Activated CD4-positive, alpha-beta T cell treated with anti-CD3 and anti-CD28 coated beads, Interleukin-10, Interleukin-2, amounts not matched to agents 100 ng/mL and 50 ng/mL, durations not matched to agents 16 hours and 8 hours (primary cell): Measurements from ENCODE around the gene BAHCC1.
A peak's percentile ranks its signal among the peaks of the same experiment; 100 is the strongest.

Source experiments
- DNase-seq: peaks from one replicate; pipeline ENCODE4 v3.0.0-alpha.2; 2020

BAHCC1 gene

DNA sequence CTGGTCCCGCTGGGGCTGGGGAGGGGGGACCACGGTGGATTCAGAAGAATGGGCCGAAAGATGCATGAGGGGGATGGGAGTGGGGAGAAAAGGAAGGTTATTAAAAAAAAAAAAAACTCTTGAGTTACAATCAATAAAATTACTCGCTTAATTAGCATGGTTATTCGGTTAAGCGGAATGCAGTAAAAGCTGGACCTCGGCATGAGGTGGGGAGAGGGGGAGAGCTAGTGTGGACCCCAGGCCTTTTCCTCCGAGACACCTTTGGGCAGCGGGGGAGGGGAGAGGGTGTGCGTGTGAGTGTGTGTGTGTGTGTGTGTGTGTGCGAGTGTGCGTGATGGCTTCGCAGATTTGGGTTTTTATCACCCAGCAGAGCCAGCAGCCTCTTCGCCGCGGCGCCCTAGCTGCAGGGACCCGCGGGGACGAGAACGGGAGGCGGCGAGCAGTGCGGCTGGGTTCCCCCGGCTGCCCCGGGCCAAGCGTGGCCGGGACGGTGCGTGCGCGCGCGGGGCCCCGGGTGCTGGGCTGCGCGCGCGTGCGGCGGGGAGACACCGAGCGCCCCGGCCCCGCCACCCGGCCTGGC lies 3.7 kb downstream of the BAHCC1 start:
- DNase-seq: no peak

GRCh38 chr17:81399481-81400153 lies 4.4 kb downstream of the BAHCC1 start:
- no peak for DNase-seq

GRCh38 chr17:81400154-81400977 lies 5.1 kb downstream of the BAHCC1 start:
- no peak for DNase-seq

- DNase-seq: no peak
Observed at GRCh38 chr17:81400996-81401722, 5.9 kb downstream of the BAHCC1 start.

- DNase-seq: no peak
Observed at GRCh38 chr17:81401723-81402529, 6.7 kb downstream of the BAHCC1 start.

GRCh38 chr17:81402530-81402941 lies 7.3 kb downstream of the BAHCC1 start:
- no peak for DNase-seq

GRCh38 chr17:81402981-81403467 lies 7.8 kb downstream of the BAHCC1 start:
- no peak for DNase-seq

- DNase-seq: no peak
Observed at GRCh38 chr17:81403671-81404534, 8.6 kb downstream of the BAHCC1 start.

DNA sequence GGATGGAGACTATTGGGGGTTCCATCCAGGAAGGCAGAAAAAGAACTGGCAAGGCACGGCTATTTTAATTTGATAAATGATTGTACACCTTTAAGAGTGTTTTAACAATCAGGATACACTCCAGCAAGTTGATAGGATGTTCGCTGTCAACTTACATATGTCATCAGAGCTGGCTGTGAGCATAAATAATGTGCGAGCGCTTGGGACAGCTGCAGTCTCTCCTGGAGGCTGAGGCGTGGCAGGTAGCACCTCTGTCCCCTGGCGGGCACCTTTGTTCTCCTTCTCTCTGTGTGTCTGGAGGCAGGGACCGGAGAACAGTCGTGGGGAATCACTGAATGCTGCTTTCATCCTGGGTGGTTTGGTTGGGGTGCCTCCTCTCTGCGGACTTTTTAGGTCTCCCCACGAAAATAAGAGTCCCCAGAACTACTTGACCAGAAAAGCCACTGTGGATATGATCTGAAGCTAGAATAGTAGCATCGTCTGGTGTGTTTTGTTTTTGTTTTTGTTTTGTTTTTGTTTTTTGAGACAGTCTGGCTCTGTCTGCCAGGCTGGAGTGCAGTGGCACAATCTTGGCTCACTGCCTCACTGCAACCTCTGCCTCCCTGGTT lies 9.4 kb downstream of the BAHCC1 start:
- no peak for DNase-seq

DNA sequence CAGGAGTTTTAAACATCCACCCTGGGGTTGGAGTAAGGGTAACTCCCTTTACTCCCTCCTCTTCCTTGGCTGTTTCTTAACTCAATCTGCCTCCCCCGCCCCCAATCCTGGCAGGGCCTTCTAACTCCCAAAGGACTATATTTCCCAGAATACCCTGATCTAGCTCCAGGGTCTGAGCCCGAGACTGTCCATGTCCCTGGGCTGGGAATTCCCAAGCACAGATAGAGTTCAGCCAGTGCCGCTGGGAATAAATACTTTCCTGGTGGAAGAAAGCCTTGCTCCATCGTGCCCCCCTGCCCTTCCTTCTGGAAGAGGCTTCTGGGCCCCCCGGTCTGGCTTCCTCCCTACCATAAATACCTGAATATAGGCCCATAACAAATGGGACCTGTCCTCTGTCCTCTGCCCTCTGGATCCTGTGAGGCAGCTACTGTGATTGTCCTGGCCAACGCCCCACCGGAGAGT lies 10.2 kb downstream of the BAHCC1 start:
- DNase-seq: no peak

DNA sequence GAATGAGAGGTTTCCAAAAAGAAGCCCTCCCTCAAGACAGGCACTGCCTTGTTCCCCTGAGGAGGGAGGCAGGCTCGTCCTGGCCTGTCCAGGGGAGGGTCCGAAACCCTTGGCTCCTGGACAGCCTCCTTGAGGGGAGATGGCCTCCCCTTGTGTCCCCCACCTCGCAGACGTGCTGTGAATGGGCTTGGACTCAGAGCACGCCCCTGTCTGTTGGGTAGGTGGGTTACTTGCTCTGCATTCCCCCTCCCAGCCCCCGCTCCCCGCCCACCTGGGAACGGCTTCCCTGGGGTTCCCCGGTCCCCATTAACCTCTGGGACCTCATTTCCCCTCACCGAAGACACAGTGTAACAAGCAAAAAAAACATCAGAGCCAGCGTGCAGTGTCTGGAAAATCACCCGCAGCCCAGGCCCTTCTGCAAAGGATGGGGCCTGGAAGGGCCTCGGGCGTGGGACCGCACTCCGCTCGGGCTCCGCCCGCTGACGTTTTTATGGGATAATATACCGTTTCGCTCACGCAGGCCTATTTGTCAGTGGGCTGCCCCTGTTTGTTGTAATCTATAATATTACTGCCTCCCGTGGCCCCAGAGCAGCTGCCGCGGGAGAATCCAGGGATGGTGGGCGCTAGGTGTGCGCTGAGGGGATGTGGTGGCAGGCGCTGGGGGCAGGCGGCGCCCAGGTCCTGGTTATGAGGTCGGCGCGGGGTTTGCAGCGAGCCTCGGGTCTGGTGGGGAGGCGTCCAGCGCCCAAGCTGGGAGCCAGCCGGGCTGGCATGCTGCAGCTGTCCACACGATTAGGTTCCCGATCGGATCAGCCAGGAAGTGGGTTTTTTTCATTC lies 11.1 kb downstream of the BAHCC1 start:
- DNase-seq: no peak

- DNase-seq: no peak
Observed at GRCh38 chr17:81408049-81408448, 12.8 kb downstream of the BAHCC1 start.

GRCh38 chr17:81409190-81409935 lies 14.1 kb downstream of the BAHCC1 start:
- DNase-seq: no peak

DNA sequence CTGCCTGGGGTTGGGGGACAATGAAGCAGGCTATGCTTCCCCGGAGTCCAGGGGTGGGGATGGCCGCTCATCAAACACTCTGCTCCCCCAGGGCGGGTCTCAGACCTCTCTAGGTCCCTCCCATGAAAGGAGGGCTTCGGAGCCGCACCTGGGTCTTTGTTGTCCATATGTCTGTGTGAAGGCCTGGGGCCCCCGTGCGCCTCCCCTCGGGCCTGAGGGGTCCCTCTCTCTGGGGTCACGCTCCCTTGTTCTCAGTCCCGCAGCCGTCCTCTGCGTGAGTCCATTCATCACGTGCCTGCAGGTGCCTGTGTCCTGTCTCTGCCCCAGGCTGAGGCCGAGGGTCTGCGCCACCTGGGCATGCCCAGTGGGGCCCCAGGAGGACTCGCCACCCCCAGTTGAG lies 15.6 kb downstream of the BAHCC1 start:
- no peak for DNase-seq

GRCh38 chr17:81411305-81411704 lies 16.0 kb downstream of the BAHCC1 start:
- DNase-seq: no peak

GRCh38 chr17:81412490-81413093 lies 17.3 kb downstream of the BAHCC1 start:
- peak; percentile 31 for DNase-seq

- no peak for DNase-seq
Observed at GRCh38 chr17:81413497-81414135, 18.4 kb downstream of the BAHCC1 start.
